ENCODE results near the gene WNT5A.

DNA sequence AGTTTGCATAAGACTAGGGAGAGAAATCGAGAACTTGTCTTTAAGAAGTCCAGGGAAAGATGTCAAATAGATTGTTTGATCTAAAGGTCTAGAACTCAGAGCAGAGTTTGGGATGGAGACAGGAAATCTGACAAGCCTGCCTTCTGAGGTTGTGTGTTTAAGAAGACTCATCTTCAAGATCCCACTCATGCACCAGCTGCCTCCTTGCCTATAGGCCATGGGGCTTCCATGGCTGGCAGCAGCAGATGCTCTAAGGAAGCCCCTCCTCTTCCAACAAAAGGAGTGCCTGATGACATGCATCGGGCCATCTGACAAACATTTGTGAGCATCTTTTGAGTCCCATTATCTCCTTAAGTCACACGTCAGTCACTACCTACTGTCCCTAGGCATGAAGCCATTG, 47.4 kb downstream of the WNT5A start:
- TF ChIP-seq CTCF (IDR thresholded peaks at IDR 0.05) (no peak), EP300 (IDR thresholded peaks at IDR 0.05) (no peak), POLR2A (IDR thresholded peaks at IDR 0.05) (no peak), POLR2AphosphoS5 (IDR thresholded peaks at IDR 0.05) (no peak)
